ENCODE measurements around the gene ZFYVE21. TPM values are rescaled to one million over a fixed set of nuclear protein-coding genes. Genes with fewer than 3 reads are reported as not detected.

Gene ZFYVE21
- total RNA-seq, 1 donor from 2014 or later = 44.0 TPM

GRCh38 chr14:103721334-103722120 is 5.9 kb downstream of the ZFYVE21 start:
- H3K36me3 Mint-ChIP-seq (ENCODE audit: low read depth) = no peaks in the 10 kb centered on the region
- H3K27ac Mint-ChIP-seq (ENCODE audit: unreplicated experiment) = no peak overlapping the region
- H3K9me3 Mint-ChIP-seq = no peaks in the 10 kb centered on the region
- DNase-seq (ENCODE audit: low read depth, low spot score) = no peak
- peaks cover 35% of the 10 kb centered on the region for H3K4me1 Mint-ChIP-seq
- no peak for TF ChIP-seq CTCF (conservative IDR thresholded peaks at IDR 0.05)
- peak overlapping the region; percentile 62 for H3K4me3 Mint-ChIP-seq
- no peaks in the 10 kb centered on the region for H3K27me3 Mint-ChIP-seq (ENCODE audit: low read depth)

GRCh38 chr14:103723748-103724081 is 8.1 kb downstream of the ZFYVE21 start:
- no peak for DNase-seq (ENCODE audit: low read depth, low spot score)

GRCh38 chr14:103724116-103724515 is 8.5 kb downstream of the ZFYVE21 start:
- no peak for DNase-seq (ENCODE audit: low read depth, low spot score)
- Mint-ChIP-seq H3K4me3 (no peak overlapping the region), H3K9me3 (no peaks in the 10 kb centered on the region), H3K27ac (ENCODE audit: unreplicated experiment) (no peak overlapping the region), H3K36me3 (ENCODE audit: low read depth) (peaks cover 2% of the 10 kb centered on the region), H3K27me3 (ENCODE audit: low read depth) (no peaks in the 10 kb centered on the region), H3K4me1 (peaks cover 11% of the 10 kb centered on the region)
- TF ChIP-seq CTCF (conservative IDR thresholded peaks at IDR 0.05) = no peak

More at GRCh38 chr14:103723748-103724081, 8.1 kb downstream of the ZFYVE21 start:
- Mint-ChIP-seq H3K27ac (ENCODE audit: unreplicated experiment) (no peak overlapping the region), H3K36me3 (ENCODE audit: low read depth) (peaks cover 1% of the 10 kb centered on the region), H3K4me3 (no peak overlapping the region), H3K4me1 (peaks cover 13% of the 10 kb centered on the region), H3K27me3 (ENCODE audit: low read depth) (no peaks in the 10 kb centered on the region), H3K9me3 (no peaks in the 10 kb centered on the region)
- TF ChIP-seq CTCF (conservative IDR thresholded peaks at IDR 0.05) = no peak

GRCh38 chr14:103725001-103725682 is 9.5 kb downstream of the ZFYVE21 start:
- TF ChIP-seq CTCF (conservative IDR thresholded peaks at IDR 0.05) = no peak
- H3K27me3 Mint-ChIP-seq (ENCODE audit: low read depth) = no peaks in the 10 kb centered on the region
- no peak for DNase-seq (ENCODE audit: low read depth, low spot score)
- H3K4me1 Mint-ChIP-seq = peaks cover 1% of the 10 kb centered on the region
- no peak overlapping the region for H3K27ac Mint-ChIP-seq (ENCODE audit: unreplicated experiment)
- H3K9me3 Mint-ChIP-seq = no peaks in the 10 kb centered on the region
- H3K36me3 Mint-ChIP-seq (ENCODE audit: low read depth) = peaks cover 2% of the 10 kb centered on the region
- no peak overlapping the region for H3K4me3 Mint-ChIP-seq

GRCh38 chr14:103725739-103726395 is 10.3 kb downstream of the ZFYVE21 start:
- DNase-seq (ENCODE audit: low read depth, low spot score) = no peak
- Mint-ChIP-seq H3K27ac (ENCODE audit: unreplicated experiment) (no peak overlapping the region), H3K4me1 (no peaks in the 10 kb centered on the region), H3K36me3 (ENCODE audit: low read depth) (peaks cover 2% of the 10 kb centered on the region), H3K9me3 (no peaks in the 10 kb centered on the region), H3K4me3 (no peak overlapping the region), H3K27me3 (ENCODE audit: low read depth) (no peaks in the 10 kb centered on the region)
- no peak for TF ChIP-seq CTCF (conservative IDR thresholded peaks at IDR 0.05)

Measured in neural crest cell (in vitro differentiated cells).